ENCODE data around the gene CASP2.

- no peak for TF ChIP-seq GATA2 (IDR thresholded peaks at IDR 0.05; ENCODE audit: low read depth, low read length)
- TF ChIP-seq GATA3 (IDR thresholded peaks at IDR 0.05; ENCODE audit: low read depth, low read length), result no peak
These were observed 62.9 kb downstream of the CASP2 start for GRCh38 chr7:143351060-143351459.
